ENCODE results near the gene NRG2.

Gene NRG2

DNA sequence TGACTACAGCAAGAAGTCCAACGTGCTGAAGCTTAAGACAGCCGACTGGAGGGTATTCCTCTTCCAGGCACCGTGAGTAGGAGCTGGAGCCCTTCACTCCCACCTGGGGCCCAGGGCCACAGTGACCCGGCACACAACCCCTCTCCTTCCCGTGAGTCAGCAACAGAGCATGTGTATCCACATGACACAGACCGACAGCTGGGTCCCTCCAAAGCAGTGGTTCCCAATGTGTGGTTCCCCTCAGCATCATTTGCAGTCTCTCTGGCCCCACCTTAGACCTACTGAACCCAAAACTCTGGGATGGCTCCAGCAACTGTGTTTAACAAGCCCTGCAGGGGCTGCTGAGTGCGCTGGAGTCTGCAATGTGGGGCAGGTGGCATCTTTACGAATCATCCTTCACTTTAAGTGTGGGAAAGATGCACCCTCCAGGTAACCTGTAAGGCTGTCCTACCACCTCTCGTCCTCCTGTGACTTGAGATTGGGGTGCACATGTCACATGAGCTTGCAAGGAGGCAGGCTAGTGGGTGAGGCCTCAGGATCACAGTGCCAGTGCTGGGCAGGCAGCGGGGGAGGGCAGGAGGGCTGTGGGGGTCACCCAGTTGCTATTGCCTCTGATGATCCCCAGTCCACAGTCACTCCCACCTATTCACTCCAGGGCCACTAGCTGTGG, 205.3 kb downstream of the NRG2 start:
- Histone ChIP-seq H3K4me3 (ENCODE audit: low read length) (no peak overlapping the region), H3K27ac (ENCODE audit: low read depth, low read length) (no peak overlapping the region), H3K27me3 (ENCODE audit: control insufficient read depth, insufficient read depth, low read length) (no peaks in the 10 kb centered on the region), H3K9ac (ENCODE audit: low read length) (no peak overlapping the region), H3K36me3 (ENCODE audit: control insufficient read depth, insufficient read depth, low read length) (no peaks in the 10 kb centered on the region), H3K4me1 (ENCODE audit: control insufficient read depth, insufficient read depth, low read length) (no peaks in the 10 kb centered on the region)

DNA sequence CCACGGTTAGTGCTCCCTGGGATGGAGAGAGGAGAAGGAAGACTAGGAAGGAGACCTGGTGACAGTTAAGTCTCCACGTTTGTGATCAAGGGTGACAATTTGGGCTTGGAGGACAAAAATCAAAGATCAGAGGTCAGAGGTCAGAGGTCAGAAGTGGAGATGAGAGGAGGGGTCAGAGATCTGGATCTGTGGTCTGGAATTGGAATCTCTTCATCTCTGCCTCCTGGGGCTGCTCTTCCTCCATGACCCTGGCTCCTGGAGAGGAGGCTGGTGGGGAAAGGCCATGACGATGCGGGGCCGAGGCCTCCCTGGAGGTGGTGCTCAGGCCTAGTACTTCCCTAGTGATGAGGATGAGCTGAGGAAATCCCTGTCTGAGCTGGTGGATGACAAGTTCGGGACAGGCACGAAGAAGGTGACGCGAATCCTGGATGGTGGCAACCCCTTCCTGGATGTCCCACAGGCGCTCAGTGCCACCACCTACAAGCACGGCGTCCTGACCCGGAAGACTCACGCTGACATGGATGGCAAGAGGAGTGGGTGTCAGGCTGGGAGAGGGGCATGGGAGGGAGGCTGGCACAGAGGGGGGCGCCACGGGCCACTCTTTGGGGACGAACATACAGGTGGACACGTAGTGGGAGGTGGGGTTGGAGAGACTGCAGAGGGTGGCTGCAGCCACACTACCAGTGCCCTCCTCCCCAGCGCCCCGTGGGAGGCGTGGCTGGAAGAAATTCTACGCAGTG, 206.5 kb downstream of the NRG2 start:
- no peaks in the 10 kb centered on the region for H3K36me3 ChIP-seq (ENCODE audit: control insufficient read depth, insufficient read depth, low read length)
- H3K4me1 ChIP-seq (ENCODE audit: control insufficient read depth, insufficient read depth, low read length), result no peaks in the 10 kb centered on the region
- no peaks in the 10 kb centered on the region for H3K27me3 ChIP-seq (ENCODE audit: control insufficient read depth, insufficient read depth, low read length)
- no peak overlapping the region for H3K27ac ChIP-seq (ENCODE audit: low read depth, low read length)
- H3K9ac ChIP-seq (ENCODE audit: low read length), result no peak overlapping the region
- H3K4me3 ChIP-seq (ENCODE audit: low read length), result no peak overlapping the region

DNA sequence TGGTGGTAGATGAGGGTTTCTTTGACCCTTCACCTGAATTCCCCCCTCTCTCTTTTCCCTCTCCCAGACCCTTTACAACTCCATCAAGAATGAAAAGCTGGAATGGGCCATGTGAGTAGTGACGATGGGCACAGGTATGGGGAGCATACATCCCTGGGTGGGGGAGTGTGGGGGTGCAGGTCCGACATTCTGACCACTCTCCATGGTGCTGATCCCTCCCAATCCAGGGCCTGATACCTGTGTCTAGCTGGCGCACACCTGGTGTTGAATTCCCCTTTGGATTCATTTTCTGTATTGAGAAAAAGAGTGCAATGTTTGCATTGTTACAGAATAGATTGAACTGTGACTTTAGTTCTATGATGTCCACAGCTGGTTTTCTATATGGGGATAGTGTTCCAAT, 207.4 kb downstream of the NRG2 start:
- no peaks in the 10 kb centered on the region for H3K36me3 ChIP-seq (ENCODE audit: control insufficient read depth, insufficient read depth, low read length)
- H3K27ac ChIP-seq (ENCODE audit: low read depth, low read length), result no peak overlapping the region
- no peaks in the 10 kb centered on the region for H3K27me3 ChIP-seq (ENCODE audit: control insufficient read depth, insufficient read depth, low read length)
- H3K9ac ChIP-seq (ENCODE audit: low read length), result no peak overlapping the region
- no peaks in the 10 kb centered on the region for H3K4me1 ChIP-seq (ENCODE audit: control insufficient read depth, insufficient read depth, low read length)
- H3K4me3 ChIP-seq (ENCODE audit: low read length), result no peak overlapping the region

DNA sequence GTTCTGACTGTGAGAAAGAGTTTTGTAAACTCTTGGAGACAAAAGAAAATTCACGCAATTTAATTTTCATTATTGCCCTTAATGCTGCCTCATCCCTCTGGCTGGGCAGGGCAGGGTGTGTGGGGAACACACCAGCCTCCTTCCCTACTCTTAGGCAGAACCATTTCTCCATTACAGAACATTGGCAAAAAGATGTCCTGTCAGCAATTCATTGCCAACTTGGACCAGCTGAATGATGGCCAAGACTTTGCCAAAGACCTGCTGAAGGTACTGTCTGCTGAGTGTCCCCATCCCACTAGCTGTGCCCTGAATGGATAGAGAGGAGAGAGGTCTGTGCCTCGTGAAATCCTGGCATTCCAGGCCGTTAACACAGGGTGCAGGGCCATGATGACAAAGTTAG, 209.6 kb downstream of the NRG2 start:
- Histone ChIP-seq H3K27ac (ENCODE audit: low read depth, low read length) (no peak overlapping the region), H3K4me1 (ENCODE audit: control insufficient read depth, insufficient read depth, low read length) (no peaks in the 10 kb centered on the region), H3K9ac (ENCODE audit: low read length) (no peak overlapping the region), H3K4me3 (ENCODE audit: low read length) (no peak overlapping the region), H3K36me3 (ENCODE audit: control insufficient read depth, insufficient read depth, low read length) (no peaks in the 10 kb centered on the region), H3K27me3 (ENCODE audit: control insufficient read depth, insufficient read depth, low read length) (no peaks in the 10 kb centered on the region)

DNA sequence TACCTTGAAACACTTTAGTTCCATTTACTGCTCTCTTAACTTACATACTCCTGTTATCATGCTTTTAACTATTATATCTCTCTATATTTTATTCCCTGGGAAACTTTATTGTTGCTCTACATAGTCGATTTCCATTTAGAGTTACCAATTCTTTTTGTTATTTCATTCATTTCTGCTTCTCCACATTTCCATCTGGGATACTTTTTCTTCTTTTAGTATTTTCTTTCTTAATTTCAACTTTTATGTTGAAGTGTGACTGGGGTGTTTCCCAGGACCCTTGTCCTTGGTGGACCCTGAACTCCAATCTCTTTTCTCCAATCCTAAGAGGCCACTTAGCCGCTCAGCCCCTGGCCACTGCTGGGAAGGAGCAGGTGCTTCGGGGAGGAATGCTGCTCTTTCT, 211.5 kb downstream of the NRG2 start:
- Histone ChIP-seq H3K4me1 (ENCODE audit: control insufficient read depth, insufficient read depth, low read length) (no peaks in the 10 kb centered on the region), H3K9ac (ENCODE audit: low read length) (no peak overlapping the region), H3K27ac (ENCODE audit: low read depth, low read length) (no peak overlapping the region), H3K36me3 (ENCODE audit: control insufficient read depth, insufficient read depth, low read length) (no peaks in the 10 kb centered on the region), H3K27me3 (ENCODE audit: control insufficient read depth, insufficient read depth, low read length) (no peaks in the 10 kb centered on the region), H3K4me3 (ENCODE audit: low read length) (no peak overlapping the region)

DNA sequence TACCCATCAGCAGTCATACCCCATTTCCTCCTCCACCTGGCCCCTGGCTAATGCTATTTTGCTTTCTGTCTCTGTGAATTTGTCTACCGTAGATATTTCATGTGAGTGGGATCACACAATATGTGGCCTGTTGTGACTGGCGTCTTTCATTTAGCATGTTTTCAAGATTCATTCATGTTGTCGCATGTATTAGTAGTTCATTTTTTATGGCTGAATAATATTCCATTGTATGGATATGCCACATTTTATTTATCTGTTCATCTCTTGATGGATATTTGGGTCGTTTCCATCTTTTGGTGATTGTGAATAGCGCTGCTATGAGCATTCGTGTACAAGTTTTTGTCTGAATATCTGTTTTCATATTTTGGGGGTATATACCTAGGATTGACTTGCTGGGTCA, 213.6 kb downstream of the NRG2 start:
- H3K9ac ChIP-seq (ENCODE audit: low read length), result no peak overlapping the region
- no peaks in the 10 kb centered on the region for H3K36me3 ChIP-seq (ENCODE audit: control insufficient read depth, insufficient read depth, low read length)
- H3K27me3 ChIP-seq (ENCODE audit: control insufficient read depth, insufficient read depth, low read length), result no peaks in the 10 kb centered on the region
- no peak overlapping the region for H3K4me3 ChIP-seq (ENCODE audit: low read length)
- H3K27ac ChIP-seq (ENCODE audit: low read depth, low read length), result no peak overlapping the region
- no peaks in the 10 kb centered on the region for H3K4me1 ChIP-seq (ENCODE audit: control insufficient read depth, insufficient read depth, low read length)

DNA sequence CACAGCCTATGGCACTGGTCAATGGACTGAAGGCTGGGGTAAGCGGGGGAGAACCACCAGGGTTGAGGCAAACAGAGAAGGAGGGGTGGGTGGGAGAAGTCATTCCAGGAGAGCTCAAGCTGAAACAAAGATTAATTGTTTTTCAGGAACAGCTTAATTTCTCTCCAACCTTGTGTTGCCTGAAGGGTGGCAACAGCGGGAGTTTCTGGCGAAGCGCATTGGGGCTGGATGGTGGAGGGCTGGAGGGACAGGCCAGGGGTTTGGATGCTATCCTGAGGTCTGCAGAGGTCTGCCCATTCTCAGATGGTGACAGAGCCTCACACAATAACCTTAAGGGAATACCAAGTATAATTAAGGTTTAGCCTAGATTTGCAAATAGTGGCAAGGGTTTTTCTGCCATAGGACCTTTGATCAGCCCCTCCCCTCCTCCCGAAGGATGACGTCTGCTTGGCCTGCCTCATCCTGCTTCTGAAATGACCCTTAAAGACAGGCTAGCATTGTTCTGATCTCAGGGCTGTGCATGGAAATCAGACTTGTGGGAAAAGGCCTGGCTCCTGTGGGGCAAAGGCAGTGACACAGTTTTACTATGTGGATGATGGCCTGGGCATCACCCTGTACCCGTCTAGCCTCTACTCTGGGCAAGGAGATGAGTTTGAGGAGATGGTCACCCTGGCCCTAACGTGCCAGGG, 214.7 kb downstream of the NRG2 start:
- Histone ChIP-seq H3K9ac (ENCODE audit: low read length) (no peak overlapping the region), H3K4me3 (ENCODE audit: low read length) (no peak overlapping the region), H3K36me3 (ENCODE audit: control insufficient read depth, insufficient read depth, low read length) (no peaks in the 10 kb centered on the region), H3K27ac (ENCODE audit: low read depth, low read length) (no peak overlapping the region), H3K27me3 (ENCODE audit: control insufficient read depth, insufficient read depth, low read length) (no peaks in the 10 kb centered on the region), H3K4me1 (ENCODE audit: control insufficient read depth, insufficient read depth, low read length) (no peaks in the 10 kb centered on the region)

DNA sequence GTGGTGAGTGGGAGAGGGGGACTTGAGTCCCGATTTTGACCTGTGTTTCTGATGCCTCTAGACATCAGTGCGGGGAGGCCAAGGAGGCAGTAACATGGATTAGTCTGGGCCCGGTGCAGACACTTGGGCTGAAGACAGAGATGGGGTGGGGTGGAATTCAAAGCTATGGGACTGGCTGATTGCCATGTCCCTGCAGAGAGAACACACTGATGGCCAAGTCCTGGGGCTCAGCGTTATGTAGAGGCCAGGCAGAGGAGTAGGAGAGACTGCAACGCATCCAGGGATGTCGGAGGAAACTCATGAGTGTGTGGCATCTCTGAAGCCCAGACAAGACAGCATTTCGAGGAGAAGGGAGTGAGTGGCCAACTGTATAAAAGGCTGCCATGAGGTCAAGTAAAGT, 217.4 kb downstream of the NRG2 start:
- Histone ChIP-seq H3K27me3 (ENCODE audit: control insufficient read depth, insufficient read depth, low read length) (no peaks in the 10 kb centered on the region), H3K4me1 (ENCODE audit: control insufficient read depth, insufficient read depth, low read length) (no peaks in the 10 kb centered on the region), H3K36me3 (ENCODE audit: control insufficient read depth, insufficient read depth, low read length) (no peaks in the 10 kb centered on the region), H3K9ac (ENCODE audit: low read length) (no peak overlapping the region), H3K27ac (ENCODE audit: low read depth, low read length) (no peak overlapping the region), H3K4me3 (ENCODE audit: low read length) (no peak overlapping the region)

DNA sequence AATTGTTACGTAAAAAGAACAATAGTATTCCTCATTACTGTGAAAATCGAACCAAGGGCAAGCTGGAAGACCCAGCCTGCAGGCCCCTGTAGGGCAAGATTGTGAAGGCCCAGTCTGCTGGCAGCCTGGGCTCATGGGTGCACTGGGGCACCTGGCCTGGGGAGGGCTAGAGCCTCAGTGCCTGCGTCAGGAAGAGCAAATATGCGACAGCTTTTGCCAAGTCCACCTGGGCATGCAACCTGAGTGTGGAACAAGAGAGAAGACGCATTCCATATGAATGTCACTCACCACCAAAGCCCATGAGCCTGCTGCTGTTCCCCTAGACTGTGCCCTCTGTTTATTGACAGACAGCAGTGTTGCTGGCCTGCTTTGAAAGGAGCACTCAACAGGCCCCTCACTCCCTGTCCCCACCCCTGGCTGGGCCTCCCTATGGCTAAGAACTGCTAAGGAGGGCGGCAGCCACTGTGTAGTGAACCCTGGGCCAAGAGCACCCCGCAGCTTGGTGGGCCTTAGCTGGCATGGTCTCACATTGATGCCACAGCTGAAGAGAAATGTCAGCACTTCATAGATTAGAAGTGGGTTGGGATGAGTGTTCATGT, 219.2 kb downstream of the NRG2 start:
- no peaks in the 10 kb centered on the region for H3K27me3 ChIP-seq (ENCODE audit: control insufficient read depth, insufficient read depth, low read length)
- H3K4me1 ChIP-seq (ENCODE audit: control insufficient read depth, insufficient read depth, low read length), result no peaks in the 10 kb centered on the region
- no peak overlapping the region for H3K27ac ChIP-seq (ENCODE audit: low read depth, low read length)
- H3K9ac ChIP-seq (ENCODE audit: low read length), result no peak overlapping the region
- no peak overlapping the region for H3K4me3 ChIP-seq (ENCODE audit: low read length)
- H3K36me3 ChIP-seq (ENCODE audit: control insufficient read depth, insufficient read depth, low read length), result no peaks in the 10 kb centered on the region

DNA sequence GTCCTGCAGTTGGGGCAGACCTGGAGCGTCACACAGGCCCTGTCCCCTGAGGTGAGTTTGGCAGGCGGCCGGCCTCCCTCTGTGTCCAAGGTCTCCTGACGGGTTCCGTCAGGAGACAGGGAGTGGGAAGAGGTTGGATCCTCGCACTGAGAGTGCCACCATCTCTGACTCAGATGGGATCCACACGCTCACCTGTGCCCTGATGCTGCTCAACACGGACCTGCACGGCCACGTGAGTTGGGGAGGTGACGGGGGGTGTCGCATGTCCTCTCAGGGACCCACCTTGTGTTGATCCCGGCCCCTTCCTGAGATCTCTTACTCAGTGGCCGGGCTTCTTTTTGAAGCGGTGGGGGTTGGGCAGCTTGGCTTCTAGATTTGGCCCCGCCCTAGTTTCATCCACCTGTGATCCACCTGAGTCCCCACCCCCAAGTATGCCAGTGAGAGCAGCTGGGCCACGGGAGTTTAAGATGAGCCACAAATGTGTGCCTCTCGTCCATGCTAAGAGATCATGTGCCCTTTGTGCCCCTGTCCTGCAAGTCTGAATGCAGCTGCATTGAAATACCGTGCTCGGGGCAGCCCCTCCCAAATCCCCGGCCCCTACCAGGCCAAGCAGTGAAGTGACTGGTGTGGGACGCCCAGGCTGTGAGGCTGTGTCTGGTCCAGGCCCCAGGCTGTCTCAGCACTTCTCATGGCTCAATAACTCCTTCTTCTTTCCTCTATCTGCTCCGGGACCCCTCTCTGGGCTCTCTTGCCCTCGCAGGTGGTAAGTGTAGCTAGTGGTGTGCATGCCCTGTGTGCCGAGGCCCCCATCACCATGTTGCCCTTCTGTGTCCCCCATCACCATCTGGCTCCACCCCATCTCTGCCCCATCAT, 220.3 kb downstream of the NRG2 start:
- Histone ChIP-seq H3K27ac (ENCODE audit: low read depth, low read length) (no peak overlapping the region), H3K4me3 (ENCODE audit: low read length) (no peak overlapping the region), H3K9ac (ENCODE audit: low read length) (no peak overlapping the region), H3K4me1 (ENCODE audit: control insufficient read depth, insufficient read depth, low read length) (no peaks in the 10 kb centered on the region), H3K27me3 (ENCODE audit: control insufficient read depth, insufficient read depth, low read length) (no peaks in the 10 kb centered on the region), H3K36me3 (ENCODE audit: control insufficient read depth, insufficient read depth, low read length) (no peaks in the 10 kb centered on the region)

DNA sequence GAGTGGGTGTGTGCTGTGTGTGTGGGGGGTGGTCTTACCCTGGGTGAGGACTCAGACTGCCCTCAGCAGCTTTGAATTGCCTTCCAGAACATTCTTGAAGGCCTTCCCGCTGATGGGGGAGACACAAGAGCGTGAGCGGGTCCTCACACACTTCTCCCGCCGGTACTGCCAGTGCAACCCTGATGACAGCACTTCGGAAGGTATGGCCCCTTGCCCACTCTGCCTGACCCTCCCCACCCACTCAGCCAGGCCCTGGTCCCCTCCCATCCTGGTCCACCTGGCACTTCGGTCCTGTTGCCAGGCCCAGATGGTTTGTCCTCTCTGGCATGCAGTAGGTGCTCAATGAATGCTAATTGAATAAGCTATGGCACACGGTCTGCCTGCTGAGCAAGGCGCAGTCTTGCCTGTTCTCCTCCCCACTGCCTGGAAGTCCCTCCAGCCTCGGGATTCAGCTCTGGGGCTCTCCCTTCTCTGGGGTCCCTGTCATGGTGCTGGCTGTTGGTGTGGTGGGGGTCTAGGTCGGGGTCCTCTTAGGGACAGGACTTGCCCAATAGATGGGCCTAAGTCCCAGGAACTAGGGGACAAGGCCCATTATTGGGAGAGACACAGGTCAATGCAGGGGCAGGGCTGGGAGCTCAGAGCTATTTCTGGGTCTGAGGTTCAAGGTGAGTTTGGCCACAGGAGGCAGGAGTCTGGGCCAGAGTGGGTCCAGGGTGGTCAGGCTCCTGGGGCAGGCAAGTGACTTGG, 221.1 kb downstream of the NRG2 start:
- Histone ChIP-seq H3K27ac (ENCODE audit: low read depth, low read length) (no peak overlapping the region), H3K9ac (ENCODE audit: low read length) (no peak overlapping the region), H3K4me1 (ENCODE audit: control insufficient read depth, insufficient read depth, low read length) (no peaks in the 10 kb centered on the region), H3K27me3 (ENCODE audit: control insufficient read depth, insufficient read depth, low read length) (no peaks in the 10 kb centered on the region), H3K36me3 (ENCODE audit: control insufficient read depth, insufficient read depth, low read length) (no peaks in the 10 kb centered on the region), H3K4me3 (ENCODE audit: low read length) (no peak overlapping the region)

All from rectal smooth muscle tissue (tissue), 1 donor.